Glomerular endothelial cell (primary cell): Measurements from ENCODE around the gene BRD7. TPM values are rescaled to one million over a fixed set of nuclear protein-coding genes. Genes with fewer than 3 reads are reported as not detected.
"Not testable (repeated sequence)": the region's sequence is repeated elsewhere in the genome, so short reads cannot be mapped to it uniquely, and the experiment has no call there.

Source experiments
- DNase-seq: peaks from one replicate; pipeline ENCODE4 v3.0.0-alpha.2; 2011; ENCODE audit warnings: low read depth, low spot score; ENCODE audit errors: extremely low read depth
- total RNA-seq: library from RNA; depleted of rRNA; stranded (reverse); fragments of >200 nt; gene quantifications from 2 replicates; pipeline ENCODE4 v1.2.3, GENCODE V29; 2015

The BRD7 gene
- total RNA-seq, 1 donor from 2014 or later = 49.7 TPM

DNA sequence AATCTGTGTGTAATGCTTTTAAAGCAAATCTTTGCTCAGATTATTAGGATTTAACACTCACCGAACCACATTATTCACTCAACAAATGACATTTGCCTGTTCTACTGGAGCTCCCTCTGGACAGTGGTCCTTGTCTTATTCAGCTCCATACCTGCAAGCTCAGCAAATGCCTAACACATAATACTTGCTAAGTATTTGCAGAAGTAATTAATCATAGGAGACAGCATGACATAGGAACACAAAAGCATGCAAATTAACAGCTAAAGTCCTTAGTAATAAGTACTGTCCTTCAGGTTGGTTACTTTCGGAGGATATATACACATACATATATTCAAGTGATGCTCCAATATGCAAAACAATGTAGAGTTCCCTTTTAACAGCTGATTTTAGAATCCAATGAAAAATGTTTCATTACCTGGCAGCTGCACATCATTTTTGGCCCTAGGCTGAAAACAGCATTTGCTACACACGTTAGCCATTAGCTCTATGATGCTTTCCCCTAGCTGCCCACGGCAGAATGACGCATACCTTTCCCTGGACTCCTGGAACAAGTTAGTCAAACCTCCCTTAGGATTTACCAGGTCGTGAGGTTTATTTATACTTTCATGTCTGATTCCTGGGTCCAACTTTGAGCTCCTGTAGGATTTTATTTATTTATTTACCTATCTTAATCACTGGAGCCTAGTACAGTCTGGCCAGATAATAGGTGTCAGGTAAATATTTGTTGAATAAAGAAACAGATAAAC, 8.6 kb downstream of the BRD7 start:
- no peak for DNase-seq

DNA sequence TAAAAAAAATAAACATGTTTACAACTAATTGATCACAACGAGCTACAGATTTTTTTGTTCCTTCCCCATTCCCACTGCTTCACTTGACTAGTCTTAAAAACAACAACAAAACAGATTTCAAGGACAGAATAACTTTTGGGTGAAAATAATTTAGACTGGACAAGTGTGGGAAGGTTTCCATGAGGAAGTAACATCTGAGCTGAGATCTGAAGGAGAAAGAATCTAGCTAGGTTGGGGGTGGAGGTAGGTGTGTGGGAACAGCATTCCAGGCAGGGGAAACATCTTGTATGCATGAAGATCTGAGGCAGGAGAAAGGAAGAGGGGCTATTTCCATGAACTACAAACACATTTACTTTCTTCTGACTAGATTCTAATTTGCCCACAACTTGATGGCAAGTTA, 9.2 kb downstream of the BRD7 start:
- no peak for DNase-seq

DNA sequence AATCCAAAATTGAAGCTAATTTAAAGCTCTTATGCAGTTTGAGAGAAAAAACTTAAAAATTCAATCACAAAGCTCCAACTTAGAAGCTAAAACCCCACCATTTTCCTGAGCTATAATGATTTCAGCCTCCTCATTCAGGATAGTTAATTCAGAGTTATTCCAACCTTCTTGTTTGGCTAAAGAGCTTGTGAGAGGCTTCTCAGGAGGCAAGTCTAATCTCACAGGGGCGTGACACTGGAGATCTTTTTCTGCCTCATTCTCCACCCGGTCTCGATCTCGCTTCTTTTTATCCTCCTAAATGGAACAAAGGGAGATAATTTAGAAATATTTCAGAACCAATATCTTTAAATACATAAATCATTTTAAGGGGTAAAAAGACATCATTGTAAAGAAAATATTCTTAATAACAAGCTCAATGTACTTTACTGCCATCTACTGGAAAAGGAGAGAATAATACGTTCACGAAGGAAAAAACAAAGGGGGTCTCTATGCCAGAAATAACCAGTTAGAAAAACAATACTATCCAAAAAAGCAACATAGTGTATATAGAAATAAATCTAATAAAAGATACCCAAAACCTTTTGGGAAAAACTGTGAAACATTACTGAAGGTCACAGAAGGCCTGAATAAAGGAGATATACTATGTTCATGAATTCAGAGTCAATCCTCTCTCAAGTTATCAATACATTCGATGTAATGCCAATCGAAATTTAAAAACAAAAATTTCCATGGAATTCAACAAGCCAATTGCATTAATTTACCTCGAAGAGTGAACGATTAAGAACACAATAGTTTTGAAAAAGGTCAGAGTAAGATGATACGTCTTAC, 13.9 kb downstream of the BRD7 start:
- DNase-seq = no peak

DNA sequence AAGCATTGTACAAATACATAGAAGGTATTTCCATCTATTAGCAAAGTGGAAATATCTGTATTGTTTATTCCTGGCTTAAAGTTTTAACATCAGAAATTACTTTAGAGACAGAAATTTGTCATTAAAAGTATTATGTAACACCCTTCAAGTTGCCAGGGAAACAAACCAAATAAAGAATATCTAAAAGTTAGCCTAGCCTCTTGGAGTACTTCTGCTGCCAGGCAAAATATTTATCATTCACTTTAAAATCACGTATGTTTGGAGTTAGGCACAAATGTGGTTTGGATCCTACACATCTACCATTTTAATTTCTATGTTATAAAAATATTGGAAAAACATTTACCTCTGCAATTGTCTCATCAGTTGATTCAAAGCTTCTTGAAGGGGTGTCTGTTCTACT, 14.7 kb downstream of the BRD7 start:
- DNase-seq = no peak

GRCh38 chr16:50351952-50352351, 16.8 kb downstream of the BRD7 start:
- DNase-seq = no peak

- DNase-seq = no peak
Observed at GRCh38 chr16:50351116-50351515, 17.7 kb downstream of the BRD7 start.

GRCh38 chr16:50345210-50345609, 23.6 kb downstream of the BRD7 start:
- DNase-seq = not testable (repeated sequence)

DNA sequence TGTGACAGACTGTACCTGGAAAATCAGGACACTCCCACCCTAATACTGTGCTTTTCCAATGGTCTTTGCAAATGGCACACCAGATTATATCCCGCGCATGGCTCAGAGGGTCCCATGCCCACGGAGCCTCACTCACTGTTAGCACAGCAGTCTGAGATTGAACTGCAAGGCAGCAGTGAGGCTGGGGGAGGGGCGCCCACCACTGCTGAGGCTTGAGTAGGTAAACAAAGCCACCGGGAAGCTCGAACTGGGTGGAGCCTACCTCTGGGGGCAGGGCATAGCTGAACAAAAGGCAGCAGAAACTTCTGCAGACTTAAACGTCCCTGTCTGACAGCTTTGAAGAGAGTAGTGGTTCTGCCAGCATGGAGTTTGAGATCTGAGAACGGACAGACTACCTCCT, 25.2 kb downstream of the BRD7 start:
- not testable (repeated sequence) for DNase-seq

GRCh38 chr16:50340578-50340977, 28.2 kb downstream of the BRD7 start:
- no peak for DNase-seq

GRCh38 chr16:50338371-50339231, 30.2 kb downstream of the BRD7 start:
- no peak for DNase-seq

GRCh38 chr16:50336884-50337283, 31.9 kb downstream of the BRD7 start:
- no peak for DNase-seq

DNA sequence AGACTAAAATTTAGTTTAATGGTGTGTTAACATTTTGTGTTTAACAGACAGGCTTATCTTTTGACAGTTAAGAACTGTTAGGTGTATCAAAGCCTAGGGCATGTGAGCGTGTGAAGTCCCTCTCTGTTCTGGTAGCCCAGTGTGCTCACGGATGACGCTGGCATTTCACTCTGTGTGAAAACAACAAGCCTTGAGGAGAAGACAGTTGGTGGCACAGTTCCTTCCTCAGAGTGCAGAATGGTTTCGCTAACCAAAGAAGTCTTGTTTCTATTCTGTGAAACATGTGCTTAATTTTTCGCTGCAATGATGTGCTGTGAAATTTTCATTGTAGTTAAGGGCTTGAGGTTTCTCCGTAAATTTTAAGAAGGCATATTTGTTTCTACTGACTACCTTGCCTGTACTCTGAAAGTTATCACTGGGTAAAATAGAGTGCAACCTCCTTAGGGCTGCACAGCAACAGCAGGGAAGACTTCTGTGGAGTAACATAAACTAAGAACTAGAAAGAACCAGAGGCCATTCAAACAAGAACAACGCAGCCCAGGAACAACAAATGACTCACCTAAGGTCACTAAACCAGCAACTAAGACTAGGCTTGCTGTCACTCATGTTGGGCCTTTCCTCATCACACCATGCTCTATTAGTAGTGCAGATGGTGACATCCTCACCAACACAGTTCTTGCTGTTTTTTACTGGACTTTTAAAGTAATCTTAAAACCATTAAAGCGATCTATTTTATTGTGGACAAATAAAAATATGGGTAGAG, 33.4 kb downstream of the BRD7 start:
- DNase-seq = no peak

DNA sequence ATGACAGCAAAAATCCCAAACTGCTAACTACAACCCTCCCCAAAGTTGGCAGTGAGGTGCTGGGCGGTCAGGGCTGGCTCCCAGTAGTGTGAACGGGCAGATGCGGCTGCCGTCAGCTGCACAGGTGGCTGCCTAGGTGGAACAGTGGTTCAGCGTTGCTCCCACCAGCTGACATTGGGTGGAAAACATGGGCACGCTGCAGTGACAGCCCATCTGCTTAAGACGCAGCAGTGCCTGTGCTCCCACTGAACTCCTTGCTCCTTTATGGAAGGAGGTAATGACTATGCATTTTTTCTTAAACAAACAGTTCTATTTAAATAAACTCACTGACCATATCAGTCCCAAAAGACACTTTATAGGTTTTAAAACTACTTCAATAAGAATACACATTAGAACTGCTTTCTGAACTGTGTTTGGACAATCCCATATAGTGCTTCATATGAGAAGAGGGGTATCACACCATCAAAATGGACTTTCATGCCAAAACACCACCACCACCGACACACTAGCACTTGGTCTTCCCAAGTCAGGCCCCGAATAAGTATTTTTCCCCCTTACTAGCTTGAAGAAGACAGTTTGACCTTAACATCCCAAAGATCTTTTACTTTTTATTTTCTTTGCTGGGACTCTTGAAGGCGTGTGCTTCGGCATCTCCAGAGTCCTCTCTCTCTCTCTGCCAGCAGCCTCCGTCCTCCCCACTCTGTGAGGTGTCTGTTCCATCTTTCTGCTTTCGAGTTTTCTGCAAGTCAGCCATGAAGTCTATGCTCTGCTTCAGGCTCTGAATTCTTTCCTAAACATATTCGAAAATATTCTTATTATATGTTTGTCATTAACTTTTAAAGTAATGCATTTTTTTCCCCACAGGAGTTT, 34.4 kb downstream of the BRD7 start:
- DNase-seq = no peak

- DNase-seq = no peak
Observed at GRCh38 chr16:50332599-50332998, 36.2 kb downstream of the BRD7 start.

DNA sequence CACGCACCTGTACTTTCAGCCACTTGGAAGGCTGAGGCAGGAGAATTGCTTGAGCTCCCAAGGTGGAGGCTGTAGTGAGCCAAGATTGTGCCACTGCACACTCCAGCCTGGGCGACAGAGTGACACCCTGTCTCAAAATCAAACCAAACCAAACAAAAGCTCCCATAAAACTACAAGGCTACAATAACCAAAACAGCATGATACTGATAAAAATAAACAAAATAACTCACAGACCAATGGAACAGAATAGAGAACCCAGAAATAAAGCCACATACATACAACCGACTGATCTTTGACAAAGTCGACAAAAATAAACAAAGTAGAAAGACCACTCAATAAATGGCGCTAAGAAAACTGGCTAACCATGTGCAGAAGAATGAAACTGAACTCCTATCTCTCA, 37.2 kb downstream of the BRD7 start:
- DNase-seq = no peak

DNA sequence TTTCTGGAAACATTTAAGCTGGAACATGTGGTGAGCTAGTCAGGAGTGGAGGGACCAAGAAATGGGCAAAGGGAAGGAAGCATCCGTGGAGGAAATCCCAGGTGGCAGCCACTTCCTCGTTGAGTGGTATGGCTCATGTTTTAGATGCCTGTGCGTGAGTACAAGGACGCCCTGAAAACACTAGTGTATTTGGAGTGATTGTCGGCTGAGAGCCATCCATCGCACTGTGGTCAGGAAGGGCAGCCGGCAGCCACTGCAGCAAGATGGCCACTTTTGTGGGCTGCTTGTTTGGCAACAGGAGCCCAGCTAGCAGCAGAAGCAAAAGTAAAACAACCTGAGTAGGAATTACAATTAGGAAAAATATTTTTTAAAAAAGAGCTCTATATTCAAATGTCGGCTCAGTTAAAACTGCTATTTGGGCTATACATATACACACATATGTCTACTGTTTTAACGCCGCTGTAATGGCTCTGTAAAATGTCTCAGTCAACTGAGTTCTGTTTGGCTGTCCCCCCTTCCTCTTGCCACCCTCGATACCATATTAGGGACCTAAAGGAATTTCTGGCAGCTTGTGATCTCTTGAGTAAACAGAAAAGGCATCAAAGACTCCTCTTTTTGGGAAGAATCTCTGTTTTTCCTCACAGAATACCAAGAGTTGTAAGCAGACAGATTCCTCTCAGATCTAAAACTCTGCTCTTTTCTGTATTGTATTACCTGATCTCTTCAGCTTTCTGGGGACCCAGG, 39.2 kb downstream of the BRD7 start:
- no peak for DNase-seq

- no peak for DNase-seq
Observed at GRCh38 chr16:50326835-50327465, 41.8 kb downstream of the BRD7 start.

DNA sequence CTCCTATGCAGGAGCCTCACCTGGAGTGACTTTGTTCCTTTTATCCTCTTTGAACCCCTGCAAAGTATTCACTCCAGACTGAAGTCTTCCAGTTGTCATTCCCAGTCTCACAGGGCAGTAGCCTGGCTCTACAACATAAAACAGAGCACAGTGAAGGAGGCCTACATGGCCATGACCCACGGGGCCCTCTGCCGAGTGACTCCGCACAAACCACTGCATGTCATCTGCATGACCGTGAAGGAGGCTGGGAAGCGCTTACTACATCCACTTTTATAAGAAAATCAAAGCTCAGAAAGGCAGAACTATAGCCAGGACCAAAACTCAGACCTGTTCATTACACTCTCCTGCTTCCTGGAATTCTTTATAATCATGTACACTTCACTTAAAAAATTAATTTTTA, 42.5 kb downstream of the BRD7 start:
- DNase-seq = no peak
